NCI-H524 (cell line): ENCODE results near the gene LPP.
A peak's percentile ranks its signal among the peaks of the same experiment; 100 is the strongest.

Experiments used
- DNase-seq, 2 experiments: peaks; one replicate each; lab custom pipeline; 2025; lab: John Stamatoyannopoulos, UW

The LPP gene

GRCh38 chr3:188707381-188708288 is 553.7 kb downstream of the LPP start:
- DNase-seq: no peak

GRCh38 chr3:188711881-188712247 is 557.9 kb downstream of the LPP start:
- no peak for DNase-seq

DNA sequence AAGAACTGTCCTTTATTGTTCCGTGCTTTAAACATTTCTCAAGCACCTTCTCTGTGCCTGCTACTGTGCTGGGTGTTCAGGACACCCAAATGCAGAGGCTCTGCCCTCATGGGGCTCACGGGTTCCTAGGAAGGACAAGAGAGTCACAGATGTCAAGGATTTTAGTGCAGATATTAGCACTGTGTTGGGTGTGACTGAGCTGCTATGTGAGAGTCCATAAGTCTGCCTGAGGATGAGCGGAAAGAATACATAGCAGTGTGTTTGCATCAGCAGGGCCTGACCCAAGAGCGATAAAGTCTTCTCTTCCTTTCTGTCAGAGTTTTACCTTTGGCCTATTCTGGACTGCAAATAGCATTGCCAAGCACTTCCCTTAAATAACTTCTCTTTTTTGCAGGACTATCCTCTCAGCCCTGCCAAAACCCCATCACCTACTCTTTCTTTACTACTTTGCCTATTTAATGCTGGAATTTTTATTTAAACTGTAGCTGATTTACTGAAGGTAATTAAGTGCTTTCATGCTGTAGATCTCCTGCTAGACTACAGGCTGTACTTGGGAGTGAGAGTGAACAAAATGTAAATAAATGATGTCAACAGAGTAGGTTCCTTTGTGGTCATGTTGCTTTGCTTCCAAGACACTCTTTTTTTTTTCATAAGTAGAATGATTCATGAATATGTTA is 558.4 kb downstream of the LPP start:
- no peak for DNase-seq

- DNase-seq: no peak
Observed at GRCh38 chr3:188712991-188713390, 559.0 kb downstream of the LPP start.

- DNase-seq: no peak
Observed at GRCh38 chr3:188719545-188719944, 565.6 kb downstream of the LPP start.

- DNase-seq: no peak
Observed at GRCh38 chr3:188720215-188720614, 566.3 kb downstream of the LPP start.

DNA sequence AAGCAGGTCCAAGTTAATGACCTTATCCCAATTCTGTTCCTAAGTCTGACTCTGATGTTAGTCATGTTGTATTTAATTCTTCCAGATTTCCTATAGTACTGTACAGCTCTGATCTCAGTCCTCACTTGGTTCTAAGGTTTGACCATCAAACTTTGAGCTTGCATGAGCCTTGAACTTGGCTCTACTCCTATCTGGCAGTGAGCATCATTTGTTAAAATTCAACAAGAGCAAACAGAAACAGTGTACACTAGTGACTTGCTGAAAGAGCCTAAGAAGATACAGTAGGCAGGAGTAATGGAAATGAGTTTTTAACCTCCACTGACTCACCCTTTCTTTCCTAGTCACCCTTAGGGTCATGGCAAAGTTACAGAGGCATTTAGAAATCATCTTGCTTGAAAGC is 566.7 kb downstream of the LPP start:
- no peak for DNase-seq

DNA sequence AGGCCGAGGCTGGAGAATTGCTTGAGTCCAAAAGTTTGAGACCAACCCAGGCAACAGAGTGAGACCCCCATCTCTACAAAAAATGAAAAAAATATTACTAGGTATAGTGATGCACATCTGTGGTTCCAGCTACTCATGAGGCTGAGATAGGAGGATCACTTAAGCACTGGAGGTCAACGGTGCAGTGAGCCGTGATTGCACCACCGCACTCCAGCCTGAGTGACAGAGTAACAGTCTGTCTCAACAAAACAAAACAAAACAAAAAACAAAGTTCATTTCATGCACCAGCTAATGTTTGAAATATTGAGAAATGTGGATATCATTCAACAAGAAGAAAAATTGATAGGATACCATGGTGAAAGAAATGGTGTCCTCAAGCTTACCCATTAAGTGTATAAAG is 567.4 kb downstream of the LPP start:
- DNase-seq: no peak

DNA sequence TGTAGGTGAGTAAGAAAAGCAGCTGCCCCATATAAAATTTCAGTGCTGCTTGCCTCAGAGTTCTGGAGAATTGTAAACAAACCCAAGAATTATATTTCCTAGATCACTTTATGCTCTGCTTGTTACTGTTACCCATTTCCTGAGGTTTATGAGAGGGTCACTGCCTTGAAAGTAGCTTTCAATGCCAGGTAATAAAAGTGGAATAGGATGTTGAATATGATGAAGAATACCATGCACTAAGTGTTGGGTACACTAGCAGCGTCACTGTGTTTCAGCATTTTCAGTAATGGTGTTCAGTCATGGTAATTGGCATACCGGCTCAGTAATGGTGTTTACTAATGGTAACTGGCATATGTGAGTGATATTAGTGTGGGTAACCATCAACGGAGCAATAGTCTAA is 568.0 kb downstream of the LPP start:
- no peak for DNase-seq

DNA sequence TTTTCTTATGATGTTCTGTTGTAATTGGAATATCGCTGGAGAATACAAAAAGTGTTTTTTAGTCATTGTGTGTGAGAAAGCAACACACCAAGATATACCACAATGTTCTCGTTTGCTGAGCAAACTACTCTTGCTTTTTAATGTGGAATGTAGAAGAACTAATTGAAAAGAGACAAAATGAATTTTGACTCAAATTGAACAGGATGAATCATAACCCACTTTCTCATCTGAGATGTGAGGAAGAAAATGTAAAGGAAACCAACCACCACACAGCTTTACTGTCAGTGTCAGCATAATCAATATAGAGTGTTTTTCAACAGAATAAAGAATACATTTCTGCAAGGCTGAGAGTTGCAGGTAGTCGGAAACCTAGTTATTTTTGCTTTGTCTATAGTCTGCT is 569.0 kb downstream of the LPP start:
- DNase-seq: no peak

GRCh38 chr3:188727052-188727451 is 573.1 kb downstream of the LPP start:
- DNase-seq: no peak

GRCh38 chr3:188728371-188728896 is 574.5 kb downstream of the LPP start:
- DNase-seq: no peak

GRCh38 chr3:188729422-188729821 is 575.5 kb downstream of the LPP start:
- DNase-seq: no peak

- DNase-seq: peak; percentile 99 to 100
Observed at GRCh38 chr3:188734395-188734794, 580.4 kb downstream of the LPP start.

DNA sequence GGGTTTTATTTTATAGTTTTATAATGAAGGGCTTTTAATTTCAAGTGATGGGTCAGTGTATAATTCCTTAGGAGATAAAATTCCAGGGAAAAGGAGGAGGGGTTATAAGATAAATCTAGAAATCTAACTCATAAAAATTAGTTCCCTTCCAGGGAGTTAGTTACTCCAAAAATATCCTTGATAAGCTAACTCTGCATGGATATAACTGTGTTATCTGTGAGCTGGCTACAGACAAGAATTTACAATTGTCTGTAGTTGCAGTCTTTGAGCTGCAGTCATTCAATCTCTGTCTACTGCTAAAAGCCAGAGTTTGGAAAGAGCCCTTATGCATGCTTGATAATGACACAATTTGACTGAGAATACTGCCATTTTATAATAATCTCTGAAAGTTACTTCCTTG is 585.6 kb downstream of the LPP start:
- no peak for DNase-seq

DNA sequence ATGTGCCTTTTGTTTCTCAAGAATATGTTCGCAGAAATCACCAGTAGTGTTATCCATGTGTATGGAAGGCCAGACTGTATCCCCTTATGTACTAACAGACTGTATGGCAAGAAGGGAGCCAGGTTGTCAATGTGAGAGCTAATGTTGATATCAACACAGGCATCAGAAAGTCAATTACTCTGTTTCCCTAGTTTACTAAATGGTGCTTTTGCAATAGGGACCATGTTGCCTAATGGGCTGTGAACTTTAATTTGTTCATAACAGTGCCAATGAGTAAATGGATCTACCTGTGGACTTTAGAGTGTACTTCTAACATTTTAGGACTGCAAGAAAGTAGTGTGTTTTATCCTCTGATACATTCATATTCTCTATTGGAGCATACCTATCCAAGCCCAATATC is 586.1 kb downstream of the LPP start:
- DNase-seq: no peak

GRCh38 chr3:188742755-188743550 is 589.0 kb downstream of the LPP start:
- no peak for DNase-seq

DNA sequence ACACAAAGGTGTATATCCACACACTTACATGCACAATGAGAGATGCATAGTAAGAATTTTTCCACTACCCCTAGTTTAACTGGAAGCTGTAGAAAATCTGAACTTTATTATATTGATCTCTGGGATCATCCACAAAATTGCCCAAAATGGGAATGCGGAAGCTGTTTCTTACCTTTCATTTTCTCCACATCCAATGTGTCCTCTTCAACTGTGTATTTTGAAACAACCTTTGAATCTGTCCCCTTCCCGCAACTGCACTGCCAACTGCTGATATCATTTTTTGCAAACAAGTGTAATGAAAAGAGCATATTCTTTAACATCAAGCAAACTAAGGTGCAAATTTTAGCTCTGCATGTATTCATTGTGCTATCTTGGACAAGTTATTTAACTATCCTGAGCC is 590.2 kb downstream of the LPP start:
- no peak for DNase-seq

GRCh38 chr3:188745031-188745430 is 591.1 kb downstream of the LPP start:
- DNase-seq: no peak

GRCh38 chr3:188746291-188746783 is 592.4 kb downstream of the LPP start:
- no peak for DNase-seq

DNA sequence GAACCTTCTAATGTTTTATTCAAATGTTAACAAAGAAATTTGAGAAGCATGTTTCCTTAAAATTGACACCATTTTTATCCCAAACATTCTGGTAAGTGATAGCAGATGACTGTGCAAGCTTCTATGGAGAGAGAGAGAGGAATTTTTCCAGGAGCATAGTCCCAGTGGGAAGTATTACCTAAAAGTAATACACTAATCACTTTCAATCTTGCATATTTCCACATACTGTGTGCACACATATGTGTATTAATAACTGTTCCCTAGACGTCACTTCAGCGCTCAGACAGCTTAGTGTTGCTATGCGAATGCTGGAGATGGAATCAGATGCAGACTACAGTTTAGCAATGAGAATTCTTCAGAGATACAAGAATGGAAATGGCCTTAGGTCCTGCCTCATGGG is 593.5 kb downstream of the LPP start:
- no peak for DNase-seq

DNA sequence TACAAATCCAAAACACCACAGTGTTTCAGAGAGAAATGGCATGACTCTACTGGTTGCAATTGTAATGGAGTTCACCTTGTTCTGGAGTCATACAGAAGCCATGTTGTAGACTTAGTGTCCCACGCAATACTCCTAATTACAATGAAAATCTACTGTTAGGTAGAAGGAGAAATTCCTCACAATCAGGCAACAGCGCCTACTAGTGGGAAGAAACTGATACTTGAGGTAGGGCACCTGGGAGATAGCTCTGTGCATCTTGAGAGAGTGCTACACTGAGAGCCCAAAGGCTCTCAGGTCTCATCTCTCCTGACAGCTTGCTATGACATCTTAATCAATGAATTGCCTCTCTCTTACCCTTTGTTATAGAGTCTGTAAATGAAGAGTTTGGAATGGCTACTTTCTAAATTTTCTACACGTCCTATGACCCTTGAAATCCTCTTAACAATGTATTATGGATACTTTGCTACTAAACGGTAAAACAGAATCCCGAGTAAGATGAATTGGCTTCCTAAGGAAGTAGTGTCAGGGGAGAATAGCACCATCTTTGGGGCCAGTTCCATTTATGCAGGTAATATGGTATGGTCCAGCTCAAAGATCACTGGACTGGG is 595.2 kb downstream of the LPP start:
- DNase-seq: peak in 1 of 2 experiments; percentile 39
